MCF 10A (cell line): Measurements from ENCODE around the gene CCNL2. TPM values are rescaled to one million over a fixed set of nuclear protein-coding genes. Genes with fewer than 3 reads are reported as not detected.

ENCODE experiments used
- BruUV-seq: library from RNA; stranded (reverse); fragments of 400-500 nt; replicated peaks from 2 replicates; lab custom pipeline; 2021; lab: Mats Ljungman, UMichigan
- CTCF ChIA-PET: fragments of 300-600 bp; sonication (Branson Sonifier 250); formaldehyde crosslinking; extraction: SDS; loops from one replicate; lab custom pipeline; 2021; ENCODE audit warnings: antibody characterized with exemption, inconsistent platforms; lab: Yijun Ruan, JAX
- POLR2A ChIA-PET: fragments of 300-600, 350-650 bp; sonication (Branson Sonifier 250); formaldehyde crosslinking; extraction: SDS; loops from one replicate; lab custom pipeline; 2020; ENCODE audit warnings: antibody characterized with exemption, inconsistent platforms; lab: Yijun Ruan, JAX
- DNase-seq: peaks from one replicate; pipeline ENCODE4 v3.0.0-alpha.2; 2018; ENCODE audit not compliant: unreplicated experiment
- H3K27ac Mint-ChIP-seq: one replicate; pipeline ENCODE4 v1.8.0; 2022; ENCODE audit warnings: mild to moderate bottlenecking, low read depth, mixed read lengths; ENCODE audit not compliant: unreplicated experiment
- H3K27me3 Mint-ChIP-seq: one replicate; pipeline ENCODE4 v1.8.0; 2022; ENCODE audit warnings: mixed read lengths; ENCODE audit not compliant: insufficient read depth, unreplicated experiment
- H3K36me3 Mint-ChIP-seq: one replicate; pipeline ENCODE4 v1.8.0; 2022; ENCODE audit warnings: mild to moderate bottlenecking, moderate library complexity, mixed read lengths; ENCODE audit not compliant: insufficient read depth, unreplicated experiment
- H3K4me1 Mint-ChIP-seq: one replicate; pipeline ENCODE4 v1.8.0; 2022; ENCODE audit warnings: mixed read lengths; ENCODE audit not compliant: insufficient read depth, unreplicated experiment
- H3K4me3 Mint-ChIP-seq: one replicate; pipeline ENCODE4 v1.8.0; 2022; ENCODE audit warnings: mild to moderate bottlenecking, moderate library complexity, mixed read lengths; ENCODE audit not compliant: unreplicated experiment
- H3K9me3 Mint-ChIP-seq: one replicate; pipeline ENCODE4 v1.8.0; 2022; ENCODE audit warnings: mixed read lengths; ENCODE audit not compliant: unreplicated experiment
- intact Hi-C: fragments of 100-400 bp; cut with micrococcal nuclease; formaldehyde crosslinking; loops from 2 replicates; pipeline ENCODE4 v1.14.1; 2022
- total RNA-seq: library from RNA; stranded (reverse); gene quantifications from 2 replicates; pipeline ENCODE4 v1.2.3, GENCODE V29; 2022
- TF ChIP-seq, protein P1 (sequence below): fragments of 200-600 bp; IDR thresholded peaks from one replicate; pipeline ENCODE4 v1.8.0; 2022; ENCODE audit warnings: antibody characterized with exemption, mild to moderate bottlenecking; ENCODE audit not compliant: unreplicated experiment

Gene CCNL2
- total RNA-seq, 1 experiment from 2014 or later = 248 TPM

- no TSS peak for BruUV-seq
- Mint-ChIP-seq H3K4me3 (no peak overlapping the region), H3K36me3 (no peaks in the 10 kb centered on the region), H3K27me3 (no peaks in the 10 kb centered on the region), H3K4me1 (no peaks in the 10 kb centered on the region), H3K27ac (no peak overlapping the region), H3K9me3 (no peaks in the 10 kb centered on the region)
- TF ChIP-seq, protein P1, sequence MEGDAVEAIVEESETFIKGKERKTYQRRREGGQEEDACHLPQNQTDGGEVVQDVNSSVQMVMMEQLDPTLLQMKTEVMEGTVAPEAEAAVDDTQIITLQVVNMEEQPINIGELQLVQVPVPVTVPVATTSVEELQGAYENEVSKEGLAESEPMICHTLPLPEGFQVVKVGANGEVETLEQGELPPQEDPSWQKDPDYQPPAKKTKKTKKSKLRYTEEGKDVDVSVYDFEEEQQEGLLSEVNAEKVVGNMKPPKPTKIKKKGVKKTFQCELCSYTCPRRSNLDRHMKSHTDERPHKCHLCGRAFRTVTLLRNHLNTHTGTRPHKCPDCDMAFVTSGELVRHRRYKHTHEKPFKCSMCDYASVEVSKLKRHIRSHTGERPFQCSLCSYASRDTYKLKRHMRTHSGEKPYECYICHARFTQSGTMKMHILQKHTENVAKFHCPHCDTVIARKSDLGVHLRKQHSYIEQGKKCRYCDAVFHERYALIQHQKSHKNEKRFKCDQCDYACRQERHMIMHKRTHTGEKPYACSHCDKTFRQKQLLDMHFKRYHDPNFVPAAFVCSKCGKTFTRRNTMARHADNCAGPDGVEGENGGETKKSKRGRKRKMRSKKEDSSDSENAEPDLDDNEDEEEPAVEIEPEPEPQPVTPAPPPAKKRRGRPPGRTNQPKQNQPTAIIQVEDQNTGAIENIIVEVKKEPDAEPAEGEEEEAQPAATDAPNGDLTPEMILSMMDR = no peak
- intact Hi-C loops = no loop called here
- POLR2A ChIA-PET = no interaction called here
- DNase-seq = no peak
- CTCF ChIA-PET = interaction anchor here (1.0 kb wide), 1 partner anchor 18 kb away, joined by 3 read pairs; no protein-coding TSS in a partner anchor
These were observed 23.5 kb upstream of the CCNL2 start for GRCh38 chr1:1422465-1423244.

DNA sequence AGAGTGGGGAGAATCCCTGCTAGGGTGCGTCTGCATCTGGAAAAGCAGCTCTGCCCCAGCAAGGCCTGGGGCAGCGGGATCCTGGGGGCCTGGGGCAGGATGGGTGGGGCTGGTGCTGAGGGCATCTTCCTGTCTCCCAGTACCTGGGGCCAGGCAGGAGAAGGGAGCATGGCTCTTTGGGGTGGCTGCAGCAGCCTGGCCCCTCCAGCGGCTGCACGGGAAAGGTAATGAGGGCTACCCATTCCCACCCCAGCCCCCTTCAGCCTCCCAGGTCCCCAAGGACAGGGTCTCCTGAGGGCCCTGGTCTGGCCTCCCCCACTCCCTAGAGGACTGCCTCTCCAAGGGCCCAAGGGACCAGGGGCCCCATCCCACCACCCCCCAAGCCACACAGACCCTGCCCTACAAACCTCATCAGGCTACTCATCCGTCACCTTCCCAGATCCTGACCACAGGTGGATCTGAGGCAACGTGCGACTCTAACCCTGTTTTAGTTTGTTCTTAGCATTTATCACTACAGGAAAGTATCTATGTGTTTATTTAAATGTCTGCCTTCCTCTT lies 22.9 kb upstream of the CCNL2 start:
- Mint-ChIP-seq H3K9me3 (no peaks in the 10 kb centered on the region), H3K4me1 (no peaks in the 10 kb centered on the region)
- intact Hi-C loops = no loop called here

DNA sequence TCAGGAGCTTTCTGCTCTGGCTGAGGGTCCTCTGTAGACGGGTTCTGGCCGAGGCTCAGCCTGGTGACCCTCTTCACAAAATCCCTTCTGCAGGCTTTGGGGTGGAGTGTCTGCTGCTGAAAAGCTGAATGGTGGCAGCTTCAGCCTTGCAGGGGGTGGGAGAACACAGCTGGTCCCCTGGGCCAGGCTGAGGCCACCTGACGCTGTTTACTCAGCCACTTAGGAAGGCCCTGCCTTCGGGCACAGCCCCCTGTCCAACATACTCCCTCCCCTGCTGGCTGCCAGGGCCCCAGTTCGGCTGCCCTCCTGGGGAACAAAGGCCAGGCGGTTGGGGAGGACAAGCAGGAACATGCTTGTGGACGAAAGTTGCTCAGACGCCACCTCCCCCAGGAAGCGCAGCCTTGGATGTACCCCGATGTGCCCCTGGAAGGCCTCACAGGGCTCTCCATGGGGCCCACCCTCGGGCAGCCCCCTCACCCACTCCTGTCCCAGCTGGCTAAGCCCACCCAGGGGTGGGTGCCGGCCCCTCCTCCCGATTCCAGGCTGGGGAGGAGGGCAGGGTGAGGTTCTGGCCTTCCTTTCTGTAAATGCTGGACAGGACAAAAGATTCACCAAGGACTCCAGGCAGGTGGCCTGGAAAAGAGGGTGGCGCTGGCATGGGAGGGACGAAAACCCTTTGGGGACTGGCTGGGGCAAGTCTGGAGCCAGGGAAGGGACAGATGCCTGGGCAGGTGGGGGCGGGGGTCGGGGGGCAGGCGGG lies 22.2 kb upstream of the CCNL2 start, which contains the start of gene ANKRD65:
TSS of gene ANKRD65 (minus strand) at position 130 of the 760 bp plus-strand sequence. CDS start 271 bp downstream, outside the sequence.
- TF ChIP-seq, protein P1 = no peak
- no peaks in the 10 kb centered on the region for H3K9me3 Mint-ChIP-seq
- H3K4me1 Mint-ChIP-seq = no peaks in the 10 kb centered on the region
- H3K36me3 Mint-ChIP-seq = no peaks in the 10 kb centered on the region
- CTCF ChIA-PET = no interaction called here
- intact Hi-C loops = no loop called here
- H3K27me3 Mint-ChIP-seq = no peaks in the 10 kb centered on the region
- H3K27ac Mint-ChIP-seq = no peak within 1 kb of the TSS
- BruUV-seq = no TSS peak
- DNase-seq = peak; percentile 54
- POLR2A ChIA-PET = interaction anchor here (0.7 to 1.0 kb wide), 2 partner anchors 14 to 50 kb away, joined by 3 to 9 read pairs; partner anchors contain the start of gene MRPL20
- H3K4me3 Mint-ChIP-seq = no peak within 1 kb of the TSS

More for the DNA sequence above, 22.9 kb upstream of the CCNL2 start:
- Mint-ChIP-seq H3K27ac (no peak overlapping the region), H3K36me3 (no peaks in the 10 kb centered on the region), H3K4me3 (no peak overlapping the region), H3K27me3 (no peaks in the 10 kb centered on the region)
- TF ChIP-seq, protein P1 = no peak
- no TSS peak for BruUV-seq
- ChIA-PET CTCF (interaction anchor here (1.0 kb wide), 1 partner anchor 19 kb away, joined by 3 read pairs; no protein-coding TSS in a partner anchor), POLR2A (no interaction called here)
- DNase-seq = no peak
